ENCODE data around the gene TEAD3.

TEAD3 gene

DNA sequence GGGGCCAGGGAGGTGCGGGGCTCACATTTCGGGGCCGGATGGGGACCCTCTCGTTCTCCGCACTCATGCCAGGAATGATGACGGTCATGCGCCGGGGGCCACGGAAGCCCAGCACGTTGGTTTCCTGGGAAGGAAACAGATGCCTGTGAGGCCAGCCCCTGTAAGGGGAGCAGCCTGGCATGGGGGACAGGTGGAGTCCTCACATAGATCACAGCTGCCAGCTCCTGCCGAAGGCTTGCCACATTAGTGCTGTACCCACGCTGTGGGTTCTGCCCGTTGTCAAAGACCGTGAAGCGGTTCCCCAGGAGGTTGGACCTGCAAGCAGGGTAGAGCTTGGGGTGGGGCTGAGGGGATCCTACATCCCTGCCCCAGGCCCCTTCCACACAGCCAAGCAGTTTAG is 6.7 kb upstream of the TEAD3 start:
- Mint-ChIP-seq H3K27me3 (ENCODE audit: low read depth) (peaks cover 52% of the 10 kb centered on the region), H3K4me3 (no peak overlapping the region), H3K4me1 (ENCODE audit: low read depth) (peaks cover 2% of the 10 kb centered on the region), H3K36me3 (ENCODE audit: low read depth) (no peaks in the 10 kb centered on the region), H3K27ac (no peak overlapping the region), H3K9me3 (no peaks in the 10 kb centered on the region)

DNA sequence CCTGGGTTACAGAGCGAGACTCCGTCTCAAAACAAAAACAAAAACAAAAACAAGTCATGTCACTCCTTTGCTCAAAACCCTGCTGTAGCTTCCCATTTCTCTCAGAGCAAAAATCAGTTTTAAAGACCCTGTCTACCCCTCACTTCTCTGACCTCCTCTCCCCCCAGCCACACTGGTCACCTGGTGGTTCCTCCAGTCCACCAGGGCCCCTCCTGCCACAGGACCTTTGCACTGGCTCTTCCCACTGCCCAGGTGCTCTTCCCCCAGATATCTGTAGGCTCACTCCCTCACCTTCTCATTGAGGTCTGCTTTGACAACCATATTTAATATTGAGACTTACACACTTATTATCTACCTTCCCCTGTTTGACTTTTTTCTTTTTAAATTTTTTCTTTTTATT is 4.9 kb upstream of the TEAD3 start:
- Mint-ChIP-seq H3K27me3 (ENCODE audit: low read depth) (peaks cover 50% of the 10 kb centered on the region), H3K9me3 (no peaks in the 10 kb centered on the region), H3K4me3 (no peak overlapping the region), H3K36me3 (ENCODE audit: low read depth) (no peaks in the 10 kb centered on the region), H3K4me1 (ENCODE audit: low read depth) (peaks cover 4% of the 10 kb centered on the region), H3K27ac (no peak overlapping the region)

DNA sequence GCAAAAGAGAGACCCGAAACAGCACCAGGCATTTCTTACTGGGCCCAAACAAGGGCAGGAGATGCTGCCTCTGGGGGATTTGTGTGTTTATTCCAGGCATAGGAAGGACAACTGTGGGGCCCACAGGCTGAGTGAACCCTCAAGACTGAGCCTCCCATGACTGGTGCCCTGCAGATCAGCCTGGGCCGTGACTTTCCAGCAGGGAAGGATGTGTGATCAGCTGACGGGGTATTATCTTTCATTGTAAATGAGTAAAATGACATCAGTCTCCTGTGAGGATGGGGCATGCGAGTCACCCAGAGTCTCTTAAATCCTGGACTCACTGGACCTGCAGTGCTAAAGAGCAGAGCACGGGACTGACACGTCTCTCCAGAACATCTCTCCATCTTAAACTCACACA is 3.9 kb upstream of the TEAD3 start:
- Mint-ChIP-seq H3K27me3 (ENCODE audit: low read depth) (peaks cover 47% of the 10 kb centered on the region), H3K4me3 (no peak overlapping the region), H3K9me3 (no peaks in the 10 kb centered on the region), H3K36me3 (ENCODE audit: low read depth) (no peaks in the 10 kb centered on the region), H3K4me1 (ENCODE audit: low read depth) (peaks cover 4% of the 10 kb centered on the region), H3K27ac (no peak overlapping the region)

DNA sequence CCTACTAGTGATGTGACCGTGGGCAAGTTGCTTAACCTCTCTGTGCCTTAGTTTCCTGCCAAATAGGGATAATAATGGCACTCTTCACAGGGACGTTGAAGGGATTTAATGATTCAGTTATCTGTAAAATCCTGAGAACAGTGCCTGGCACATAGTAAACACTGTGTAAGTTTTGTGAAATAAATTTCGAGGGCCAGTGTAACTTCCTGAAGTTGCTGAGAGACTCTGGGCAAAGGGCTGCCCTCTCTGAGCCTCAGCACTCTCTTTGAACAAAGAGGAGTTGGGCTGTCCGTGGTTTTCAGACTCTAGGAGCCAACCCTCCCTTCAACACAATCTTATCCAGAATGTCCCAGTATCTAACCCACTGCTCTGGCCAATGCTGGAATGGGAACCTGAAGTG is 2.5 kb upstream of the TEAD3 start:
- Mint-ChIP-seq H3K27ac (no peak overlapping the region), H3K27me3 (ENCODE audit: low read depth) (peaks cover 53% of the 10 kb centered on the region), H3K4me3 (no peak overlapping the region), H3K9me3 (no peaks in the 10 kb centered on the region), H3K36me3 (ENCODE audit: low read depth) (no peaks in the 10 kb centered on the region), H3K4me1 (ENCODE audit: low read depth) (peaks cover 4% of the 10 kb centered on the region)

DNA sequence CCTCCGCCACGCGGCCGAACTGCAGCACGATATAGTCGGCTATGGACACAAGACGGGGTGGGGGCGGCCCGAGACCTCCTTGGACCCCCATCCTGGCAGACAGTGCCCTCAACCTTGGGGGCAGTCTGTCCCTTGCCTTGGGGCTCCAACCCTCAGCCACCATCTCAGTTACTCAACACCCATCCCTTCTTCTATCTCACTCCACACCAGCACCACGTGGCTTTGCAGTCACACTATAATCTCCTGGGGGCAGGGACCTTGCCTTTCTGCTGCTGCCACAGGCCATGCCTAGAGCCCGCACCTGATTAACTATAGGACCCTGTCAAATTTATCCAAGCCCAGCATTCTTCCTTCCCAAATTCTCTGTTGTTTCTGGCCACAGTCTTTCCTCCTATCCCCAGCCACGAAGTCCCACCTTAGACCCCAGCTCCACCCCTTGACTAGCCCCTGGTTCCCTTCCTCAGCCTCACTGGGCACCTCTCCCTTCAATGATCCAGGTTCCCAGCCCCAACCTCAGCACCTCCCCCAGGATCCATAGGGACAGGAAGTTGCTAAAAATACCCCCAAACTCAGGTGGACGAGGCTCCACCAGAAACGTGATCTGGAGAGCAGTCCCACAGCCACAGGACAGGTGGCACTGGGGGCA is 1.7 kb upstream of the TEAD3 start:
- no peaks in the 10 kb centered on the region for H3K36me3 Mint-ChIP-seq (ENCODE audit: low read depth)
- peak overlapping the region; percentile 65 for H3K27ac Mint-ChIP-seq
- peaks cover 58% of the 10 kb centered on the region for H3K27me3 Mint-ChIP-seq (ENCODE audit: low read depth)
- H3K4me3 Mint-ChIP-seq: peak overlapping the region; percentile 79
- peaks cover 7% of the 10 kb centered on the region for H3K4me1 Mint-ChIP-seq (ENCODE audit: low read depth)
- H3K9me3 Mint-ChIP-seq: no peaks in the 10 kb centered on the region

DNA sequence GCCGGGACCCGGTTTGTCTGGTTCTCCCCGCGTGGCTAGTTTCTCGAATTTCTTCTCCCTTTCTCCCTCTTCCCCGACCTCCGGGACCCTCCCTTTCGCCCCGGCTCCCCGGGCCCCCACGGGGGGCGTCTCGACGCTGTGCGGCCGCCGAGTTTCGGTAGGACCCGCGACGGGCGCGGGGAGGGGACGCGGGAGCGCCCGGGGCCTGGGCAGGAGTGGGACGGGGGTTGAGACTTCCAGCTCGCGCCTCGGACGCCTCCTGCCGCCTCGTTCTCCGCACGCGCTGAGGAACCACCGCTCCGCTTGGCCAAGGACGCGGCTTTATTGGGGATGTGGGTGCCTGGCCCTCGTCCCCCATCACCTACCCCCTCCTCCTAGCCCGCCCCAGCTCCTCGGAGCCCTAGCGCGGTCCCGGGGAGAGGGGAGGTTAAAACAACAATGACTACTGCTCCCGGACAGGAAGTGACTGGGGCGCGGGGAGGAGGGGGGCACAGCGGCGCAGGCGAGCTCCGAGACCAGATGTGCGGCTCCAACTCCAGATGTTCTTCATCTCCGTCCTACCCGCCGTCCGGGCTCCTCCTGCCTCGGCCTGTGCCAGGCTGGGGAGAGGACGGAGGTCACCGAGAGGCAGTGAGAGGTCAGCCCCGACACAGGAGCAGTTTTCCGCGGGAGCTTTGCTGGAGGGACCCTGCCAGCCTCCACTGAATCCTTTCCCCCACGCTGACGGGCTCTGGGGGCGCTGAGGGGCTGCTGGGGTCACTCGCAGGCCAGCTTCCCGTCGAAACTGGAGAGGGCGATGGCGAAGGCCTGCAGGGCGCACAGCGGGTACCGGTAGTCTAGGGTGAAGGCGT is 917 bp upstream of the TEAD3 start:
- H3K27ac Mint-ChIP-seq: no peak overlapping the region
- H3K9me3 Mint-ChIP-seq: no peaks in the 10 kb centered on the region
- H3K36me3 Mint-ChIP-seq (ENCODE audit: low read depth): no peaks in the 10 kb centered on the region
- H3K4me3 Mint-ChIP-seq: peak overlapping the region; percentile 79
- peaks cover 7% of the 10 kb centered on the region for H3K4me1 Mint-ChIP-seq (ENCODE audit: low read depth)
- H3K27me3 Mint-ChIP-seq (ENCODE audit: low read depth): peaks cover 65% of the 10 kb centered on the region

DNA sequence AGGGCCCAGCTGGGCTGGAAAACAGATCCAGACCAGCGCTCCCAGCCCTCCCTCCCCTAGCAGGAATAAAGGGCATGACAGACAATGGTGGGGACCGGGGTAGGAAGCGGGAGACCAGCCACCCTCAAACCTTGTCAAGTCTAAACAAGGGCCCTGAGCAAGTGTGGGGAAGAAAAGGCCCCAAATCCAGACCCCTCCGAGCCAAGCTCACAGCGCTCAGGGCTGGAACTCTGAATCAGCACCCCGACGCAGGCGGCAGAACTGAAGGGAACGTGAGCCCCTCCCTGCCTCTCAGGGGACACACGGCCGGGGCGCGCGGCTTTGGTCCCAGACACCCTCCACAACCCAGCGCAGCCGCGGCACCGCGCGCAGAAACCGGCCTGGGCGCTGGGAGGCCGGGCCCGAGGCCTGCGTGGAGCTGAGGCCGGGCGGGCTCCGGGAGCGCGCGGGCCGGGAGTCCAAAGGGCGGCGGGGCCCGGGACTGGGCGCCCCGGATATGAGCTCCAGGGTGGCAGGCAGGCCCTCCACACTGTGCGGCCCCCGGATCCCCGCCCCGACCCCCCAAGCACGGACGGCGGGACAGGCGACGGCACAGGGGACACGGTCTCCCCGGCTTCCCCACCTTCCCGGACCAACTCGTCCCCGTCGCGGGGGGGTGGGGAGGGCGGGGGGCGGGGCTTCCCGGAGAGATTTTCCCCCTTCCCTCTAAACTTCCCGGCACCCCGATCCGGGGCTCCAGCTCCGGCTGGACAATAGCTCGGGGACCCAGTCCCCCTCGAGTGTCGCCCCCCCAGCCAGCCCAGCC is 641 bp downstream of the TEAD3 start:
- Mint-ChIP-seq H3K4me3 (peak overlapping the region; percentile 54), H3K27ac (peak overlapping the region; percentile 42), H3K9me3 (no peaks in the 10 kb centered on the region), H3K27me3 (ENCODE audit: low read depth) (peaks cover 63% of the 10 kb centered on the region), H3K36me3 (ENCODE audit: low read depth) (no peaks in the 10 kb centered on the region), H3K4me1 (ENCODE audit: low read depth) (peaks cover 7% of the 10 kb centered on the region)

DNA sequence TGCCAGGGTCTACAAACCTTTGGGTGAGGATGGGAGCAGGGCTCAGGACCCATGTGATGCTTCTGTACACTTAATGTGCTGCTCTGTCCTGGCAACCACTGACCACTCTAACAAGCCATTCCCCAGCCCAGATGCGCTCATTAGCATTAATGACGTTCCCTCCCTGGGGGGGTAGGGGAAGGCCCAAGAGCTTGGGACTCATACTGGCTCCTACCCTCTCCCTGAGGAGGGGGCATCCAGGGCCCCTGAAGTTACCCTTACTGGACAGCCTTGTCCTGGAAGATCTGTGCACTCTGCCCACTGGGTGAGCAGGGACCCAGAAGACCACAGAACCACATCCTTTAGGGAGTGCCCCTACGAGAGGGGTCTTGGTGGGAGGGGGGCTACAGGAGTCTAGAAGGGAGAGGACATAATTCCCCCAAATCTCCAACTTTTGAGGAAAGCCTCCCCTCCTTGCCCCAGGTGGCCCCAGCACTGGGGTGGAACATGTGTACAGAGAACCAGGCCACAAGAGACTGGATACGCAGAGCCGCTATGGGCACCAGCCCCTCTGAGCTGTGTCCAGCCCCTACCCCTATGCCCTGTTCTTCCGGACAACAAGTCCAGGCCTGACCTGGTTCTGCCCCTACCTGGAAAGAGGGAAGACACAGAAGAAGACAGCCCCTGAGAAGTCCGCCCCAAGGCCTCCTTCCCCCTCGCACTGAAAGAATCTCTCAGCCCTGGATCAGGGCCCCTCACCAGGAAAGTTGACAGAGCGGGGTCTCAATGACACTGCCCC is 1.4 kb downstream of the TEAD3 start:
- Mint-ChIP-seq H3K9me3 (no peaks in the 10 kb centered on the region), H3K27me3 (ENCODE audit: low read depth) (peaks cover 61% of the 10 kb centered on the region), H3K36me3 (ENCODE audit: low read depth) (no peaks in the 10 kb centered on the region), H3K4me3 (peak overlapping the region; percentile 69), H3K4me1 (ENCODE audit: low read depth) (peaks cover 7% of the 10 kb centered on the region), H3K27ac (no peak overlapping the region)

DNA sequence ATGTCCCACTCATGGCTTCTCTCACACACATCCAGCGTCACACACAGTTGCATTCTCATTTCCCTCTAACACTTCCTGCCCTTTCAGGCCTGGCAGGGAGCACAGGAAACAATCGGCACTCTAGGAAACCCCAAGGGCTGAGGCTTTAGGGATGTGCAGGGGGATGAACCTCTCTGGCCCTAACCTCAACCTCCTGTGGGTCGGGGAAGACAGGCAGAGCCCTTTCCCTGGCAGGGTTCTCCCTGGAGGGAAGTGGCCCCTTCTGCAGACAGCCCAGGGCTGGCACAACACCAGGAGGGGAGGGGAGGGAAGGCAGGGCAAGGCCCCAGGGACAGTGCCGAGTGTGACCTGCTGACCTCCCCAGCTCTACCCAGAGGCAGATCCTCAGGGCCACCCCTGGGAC is 2.7 kb downstream of the TEAD3 start:
- H3K27me3 Mint-ChIP-seq (ENCODE audit: low read depth): peaks cover 48% of the 10 kb centered on the region
- H3K9me3 Mint-ChIP-seq: no peaks in the 10 kb centered on the region
- H3K27ac Mint-ChIP-seq: no peak overlapping the region
- no peak overlapping the region for H3K4me3 Mint-ChIP-seq
- no peaks in the 10 kb centered on the region for H3K36me3 Mint-ChIP-seq (ENCODE audit: low read depth)
- peaks cover 7% of the 10 kb centered on the region for H3K4me1 Mint-ChIP-seq (ENCODE audit: low read depth)

DNA sequence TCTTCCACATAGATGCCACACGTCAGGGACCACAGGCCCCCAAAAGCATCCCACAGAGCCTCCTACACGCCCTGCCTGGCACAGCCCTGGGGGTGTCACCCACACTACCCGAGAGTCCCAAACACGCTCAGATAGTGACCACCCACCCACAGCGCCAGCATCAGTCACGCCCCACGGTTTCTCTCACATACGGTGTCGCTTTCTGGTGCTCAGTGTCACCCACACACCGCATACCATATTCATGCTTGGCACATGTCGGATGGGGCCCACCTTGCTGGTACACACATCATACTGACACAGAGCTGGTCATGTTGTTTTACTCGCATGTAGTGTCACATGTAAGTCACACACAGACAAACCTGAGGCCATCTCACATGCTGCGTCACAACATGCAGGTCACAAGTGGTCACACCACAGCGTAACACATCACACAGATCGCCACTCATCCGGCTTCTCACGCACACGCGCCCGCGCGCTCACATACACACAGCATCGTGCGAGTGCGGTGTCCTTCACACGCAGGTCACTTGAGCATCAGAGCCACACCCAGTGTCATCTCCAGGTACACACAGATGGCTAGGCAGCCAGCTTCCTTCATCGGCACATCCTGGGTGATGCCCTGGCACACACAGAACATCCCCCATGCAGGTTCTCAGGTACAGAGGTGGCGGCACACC is 3.4 kb downstream of the TEAD3 start:
- peaks cover 41% of the 10 kb centered on the region for H3K27me3 Mint-ChIP-seq (ENCODE audit: low read depth)
- no peaks in the 10 kb centered on the region for H3K9me3 Mint-ChIP-seq
- no peak overlapping the region for H3K4me3 Mint-ChIP-seq
- H3K4me1 Mint-ChIP-seq (ENCODE audit: low read depth): peaks cover 4% of the 10 kb centered on the region
- H3K27ac Mint-ChIP-seq: no peak overlapping the region
- no peaks in the 10 kb centered on the region for H3K36me3 Mint-ChIP-seq (ENCODE audit: low read depth)

DNA sequence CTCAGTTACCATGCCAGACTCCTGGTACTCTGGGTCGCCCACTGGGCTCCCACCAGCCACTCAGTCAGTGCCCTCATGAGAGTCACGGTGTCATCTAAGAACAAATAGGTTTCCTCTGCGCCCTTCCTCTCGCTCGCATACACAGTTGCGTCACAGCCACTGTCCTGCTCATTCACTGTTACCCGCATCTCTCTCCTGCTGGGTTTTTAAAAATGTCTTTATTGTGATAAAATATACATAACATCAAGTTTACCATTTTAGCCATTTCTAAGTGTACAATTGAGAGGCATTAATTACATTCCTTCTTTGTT is 4.0 kb downstream of the TEAD3 start:
- H3K4me3 Mint-ChIP-seq: no peak overlapping the region
- H3K9me3 Mint-ChIP-seq: no peaks in the 10 kb centered on the region
- H3K4me1 Mint-ChIP-seq (ENCODE audit: low read depth): peaks cover 7% of the 10 kb centered on the region
- H3K36me3 Mint-ChIP-seq (ENCODE audit: low read depth): no peaks in the 10 kb centered on the region
- no peak overlapping the region for H3K27ac Mint-ChIP-seq
- H3K27me3 Mint-ChIP-seq (ENCODE audit: low read depth): peaks cover 36% of the 10 kb centered on the region

DNA sequence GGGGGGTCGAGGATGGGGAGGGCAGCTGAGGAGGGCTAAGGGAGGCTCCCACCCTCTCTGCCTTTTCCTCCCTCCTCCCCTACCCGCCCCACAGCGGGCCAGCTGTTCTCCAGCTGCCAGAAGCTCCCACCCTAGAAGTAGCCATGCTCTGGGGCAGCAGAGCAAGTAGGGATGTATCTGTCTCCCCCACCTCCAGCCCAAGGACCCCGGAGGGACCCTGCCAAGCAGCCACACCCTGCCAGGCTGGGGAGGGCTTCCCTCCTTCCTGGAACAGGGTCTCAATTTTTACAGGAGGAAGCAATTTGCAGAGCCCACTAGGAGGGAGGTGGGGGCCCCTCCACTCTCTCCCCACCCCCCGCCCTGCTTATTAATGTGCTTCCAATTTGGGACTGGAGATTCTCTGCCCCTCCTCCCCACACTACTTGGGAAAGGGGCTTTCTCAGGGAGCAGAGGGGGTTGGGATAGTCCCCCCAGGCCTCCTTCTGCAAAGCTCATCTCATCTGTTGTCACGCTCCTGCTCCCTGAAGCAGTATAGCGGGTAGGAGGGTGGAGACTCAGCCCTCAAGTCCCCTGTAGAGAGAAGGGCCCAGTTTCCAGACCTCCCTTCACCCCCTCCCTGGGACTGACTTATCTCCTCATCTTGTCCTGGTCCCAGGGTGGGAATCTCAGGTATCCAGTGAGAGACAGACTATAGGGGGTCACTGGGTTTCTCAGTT is 4.5 kb downstream of the TEAD3 start:
- H3K4me3 Mint-ChIP-seq: no peak overlapping the region
- H3K4me1 Mint-ChIP-seq (ENCODE audit: low read depth): peaks cover 11% of the 10 kb centered on the region
- peaks cover 33% of the 10 kb centered on the region for H3K27me3 Mint-ChIP-seq (ENCODE audit: low read depth)
- no peaks in the 10 kb centered on the region for H3K9me3 Mint-ChIP-seq
- no peak overlapping the region for H3K27ac Mint-ChIP-seq
- H3K36me3 Mint-ChIP-seq (ENCODE audit: low read depth): no peaks in the 10 kb centered on the region

DNA sequence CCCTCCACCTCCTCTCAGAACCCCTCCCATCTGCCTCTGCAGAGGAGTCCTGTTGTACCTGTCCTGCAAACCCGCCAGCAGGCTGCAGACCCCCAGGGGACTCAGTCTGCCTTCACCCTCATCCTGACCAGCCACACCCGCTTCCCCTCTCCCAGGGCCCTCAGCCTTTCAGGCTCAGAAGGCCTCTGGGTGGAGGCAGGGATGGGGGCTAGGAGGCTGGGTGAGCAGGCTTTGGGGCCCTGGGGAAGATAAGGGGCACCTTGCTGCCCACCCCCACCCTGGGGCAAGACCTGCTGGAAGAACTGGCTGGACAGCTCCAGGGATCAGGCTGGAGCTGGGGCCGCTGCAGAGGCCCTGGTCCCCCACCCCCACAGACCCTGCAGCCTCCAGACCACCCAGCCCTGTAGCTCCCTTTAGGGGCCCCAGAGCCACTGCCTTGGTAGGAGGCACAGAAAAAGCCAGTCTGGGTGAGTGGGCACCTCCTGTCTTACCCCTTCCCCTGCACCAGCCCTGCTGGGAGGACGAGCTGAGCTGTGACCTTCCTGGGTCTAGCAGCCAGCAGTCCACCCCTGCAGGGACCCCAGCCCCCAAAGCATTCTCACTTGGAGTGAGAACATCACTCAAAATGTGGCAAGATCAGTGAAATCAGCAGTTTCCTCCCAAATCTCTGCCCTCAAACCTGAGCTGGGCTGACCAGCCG is 5.2 kb downstream of the TEAD3 start:
- H3K36me3 Mint-ChIP-seq (ENCODE audit: low read depth): no peaks in the 10 kb centered on the region
- no peaks in the 10 kb centered on the region for H3K9me3 Mint-ChIP-seq
- no peak overlapping the region for H3K27ac Mint-ChIP-seq
- peaks cover 11% of the 10 kb centered on the region for H3K4me1 Mint-ChIP-seq (ENCODE audit: low read depth)
- H3K4me3 Mint-ChIP-seq: no peak overlapping the region
- peaks cover 33% of the 10 kb centered on the region for H3K27me3 Mint-ChIP-seq (ENCODE audit: low read depth)

Measured in T-helper 1 cell treated with Interleukin-12 subunit alpha and Interleukin-12 subunit beta and Interleukin-4 antibody, amounts not matched to agents 30 μg/mL and 1 μg/mL, for 36 hours (primary cell).